Adrenal gland (tissue), 5 donors: ENCODE results near the gene DARS2.

Source experiments
- CTCF ChIP-seq, 6 experiments: fragments of 450-650 bp in 4 of 6; fragments of 200-600 bp in 2 of 6; sonication (generic) in 1 of 6; IDR thresholded peaks; 1 replicate in 5 of 6; 2 replicates in 1 of 6; pipeline versions ENCODE4 v1.5.1 to v1.8.0; 2016 to 2021; ENCODE audit warnings: antibody characterized with exemption in 6 of 6, mild to moderate bottlenecking in 2 of 6, moderate library complexity in 1 of 6
- POLR2A ChIP-seq, 2 donors: fragments of 450-650 bp; IDR thresholded peaks; one replicate each; pipeline ENCODE4 v1.6.1; 2017; ENCODE audit warnings: antibody characterized with exemption in 2 of 2, mild to moderate bottlenecking in 2 of 2, moderate library complexity in 1 of 2
- donor health status: DM: no; HTN: no; CAD: no.

- no peak for TF ChIP-seq CTCF (IDR thresholded peaks at IDR 0.05)
- no peak for TF ChIP-seq POLR2A (IDR thresholded peaks at IDR 0.05)
These were observed 69.1 kb downstream of the DARS2 start for GRCh38 chr1:173893611-173894010.
